CD4-positive, alpha-beta T cell (primary cell): Measurements from ENCODE around the gene MYO1E. TPM values are rescaled to one million over a fixed set of nuclear protein-coding genes. Genes with fewer than 3 reads are reported as not detected.

ENCODE experiments used
- ATAC-seq: fragments of 200-7000 bp; cut with Tn5 transposase; one replicate; pipeline ENCODE4 v1.10.0; 2022; ENCODE audit warnings: mild to moderate bottlenecking; ENCODE audit not compliant: poor library complexity
- CTCF ChIA-PET: fragments of 350-600 bp; sonication (Branson Sonifier 250); formaldehyde crosslinking; loops from one replicate; lab custom pipeline; 2021; ENCODE audit warnings: antibody characterized with exemption, inconsistent platforms; lab: Charles Lee
- POLR2A ChIA-PET: fragments of 350-600 bp; sonication (Branson Sonifier 250); formaldehyde crosslinking; loops from one replicate; lab custom pipeline; 2021; ENCODE audit warnings: antibody characterized with exemption, inconsistent platforms; lab: Charles Lee
- DNase-seq, 14 experiments: peaks; one replicate each; pipeline ENCODE4 v3.0.0-alpha.2; 2013 to 2020; ENCODE audit warnings: mixed read lengths in 2 of 14
- H3K27ac ChIP-seq, 2 donors: one replicate each; pipeline versions ENCODE4 v1.5.1 to v1.7.0; 2013; ENCODE audit warnings: low read length in 2 of 2, low read depth in 1 of 2, mild to moderate bottlenecking in 1 of 2
- H3K27me3 ChIP-seq, 2 experiments: 1 replicate in 1 of 2; 2 replicates in 1 of 2; pipeline versions ENCODE4 v1.6.1 to v1.7.0; 2013; ENCODE audit warnings: low read length in 2 of 2, control low read depth in 1 of 2, mild to moderate bottlenecking in 1 of 2, moderate library complexity in 1 of 2; ENCODE audit not compliant: insufficient read depth in 2 of 2, control insufficient read depth in 1 of 2
- H3K36me3 ChIP-seq: one replicate; pipeline ENCODE4 v1.6.1; 2013; ENCODE audit warnings: low read length, control low read depth; ENCODE audit not compliant: insufficient read depth
- H3K4me1 ChIP-seq: one replicate; pipeline ENCODE4 v1.6.1; 2013; ENCODE audit warnings: low read length, control low read depth; ENCODE audit not compliant: insufficient read depth
- H3K4me3 ChIP-seq: one replicate; pipeline ENCODE4 v1.5.1; 2013; ENCODE audit warnings: mild to moderate bottlenecking, low read length, moderate library complexity
- H3K9me3 ChIP-seq, 2 experiments: 1 replicate in 1 of 2; 2 replicates in 1 of 2; pipeline versions ENCODE4 v1.6.1 to v1.7.0; 2013; ENCODE audit warnings: low read length in 2 of 2, mild to moderate bottlenecking in 2 of 2, control low read depth in 1 of 2, moderate library complexity in 1 of 2; ENCODE audit not compliant: control insufficient read depth in 1 of 2, insufficient read depth in 1 of 2
- H3K27ac Mint-ChIP-seq: one replicate; pipeline ENCODE4 v1.8.0; 2020; ENCODE audit warnings: mixed read lengths
- H3K27me3 Mint-ChIP-seq: one replicate; pipeline ENCODE4 v1.8.0; 2021; ENCODE audit warnings: mixed read lengths
- H3K36me3 Mint-ChIP-seq: one replicate; pipeline ENCODE4 v1.8.0; 2021; ENCODE audit warnings: low read depth, mixed read lengths
- H3K4me1 Mint-ChIP-seq: one replicate; pipeline ENCODE4 v1.8.0; 2021; ENCODE audit warnings: low read depth, mixed read lengths
- H3K4me3 Mint-ChIP-seq: one replicate; pipeline ENCODE4 v1.8.0; 2020; ENCODE audit warnings: mild to moderate bottlenecking, mixed read lengths
- H3K9me3 Mint-ChIP-seq: one replicate; pipeline ENCODE4 v1.8.0; 2020; ENCODE audit warnings: mixed read lengths
- intact Hi-C, 2 experiments: fragments of 100-400 bp; cut with DNase I in 1 of 2; cut with micrococcal nuclease in 1 of 2; formaldehyde crosslinking; loops; one replicate each; pipeline versions ENCODE4 v1.15.1 to v1.9.0; 2023 to 2025; cut with DNase I, micrococcal nuclease
- total RNA-seq, 174 experiments: library from RNA in 2 of 174; stranded (reverse) in 2 of 174; gene quantifications; one replicate each; pipeline ENCODE4 v1.2.3 and lab custom pipeline; 2021 to 2026
- TF ChIP-seq, protein P1 (sequence below): fragments of 200-600 bp; IDR thresholded peaks from one replicate; pipeline ENCODE4 v1.8.0; 2022; ENCODE audit warnings: antibody characterized with exemption, mild to moderate bottlenecking

The MYO1E gene
- total RNA-seq, 2 experiments from 2014 or later, result 0.59 to 0.63 TPM

DNA sequence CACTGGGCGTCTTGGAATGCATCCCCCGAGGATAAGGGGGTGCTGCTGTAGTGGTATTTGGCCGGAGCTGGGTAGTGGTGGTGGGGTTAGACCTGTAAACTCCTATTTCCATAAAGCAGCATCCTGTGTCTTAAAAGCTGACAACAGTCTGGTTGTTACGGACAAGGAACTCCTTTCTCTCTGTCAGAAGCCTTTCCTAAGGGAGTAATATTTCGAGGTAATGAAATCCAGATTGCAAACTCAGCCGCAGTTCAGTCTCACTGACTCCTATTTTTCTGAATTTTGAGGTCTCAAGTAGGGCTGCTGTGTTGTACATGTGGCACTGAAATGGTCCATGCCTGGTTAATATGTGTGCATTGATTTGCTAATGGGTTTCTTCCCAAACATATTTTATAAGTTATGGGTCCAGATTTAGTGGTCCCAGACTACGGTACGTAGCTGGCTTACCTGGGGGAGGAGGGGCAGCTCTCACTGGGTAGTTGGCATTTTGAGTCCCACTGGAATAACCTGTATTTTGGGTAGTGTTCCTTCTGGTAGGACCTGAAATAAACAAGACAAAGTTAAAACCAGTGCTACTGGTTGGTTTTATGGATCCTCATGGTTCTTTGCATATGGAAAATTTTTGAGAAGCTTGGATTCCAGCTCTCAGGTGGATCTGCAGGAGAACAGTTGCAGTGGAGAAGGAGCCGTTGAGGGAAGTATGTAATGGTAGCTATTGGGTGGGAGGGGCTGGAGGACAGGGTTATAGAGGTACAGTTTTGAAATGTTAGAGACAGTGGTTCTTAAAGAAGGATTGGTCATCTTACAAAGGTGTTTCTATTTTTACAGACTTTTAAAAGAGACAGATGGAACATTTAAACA is 214.6 kb downstream of the MYO1E start:
- TF ChIP-seq, protein P1, sequence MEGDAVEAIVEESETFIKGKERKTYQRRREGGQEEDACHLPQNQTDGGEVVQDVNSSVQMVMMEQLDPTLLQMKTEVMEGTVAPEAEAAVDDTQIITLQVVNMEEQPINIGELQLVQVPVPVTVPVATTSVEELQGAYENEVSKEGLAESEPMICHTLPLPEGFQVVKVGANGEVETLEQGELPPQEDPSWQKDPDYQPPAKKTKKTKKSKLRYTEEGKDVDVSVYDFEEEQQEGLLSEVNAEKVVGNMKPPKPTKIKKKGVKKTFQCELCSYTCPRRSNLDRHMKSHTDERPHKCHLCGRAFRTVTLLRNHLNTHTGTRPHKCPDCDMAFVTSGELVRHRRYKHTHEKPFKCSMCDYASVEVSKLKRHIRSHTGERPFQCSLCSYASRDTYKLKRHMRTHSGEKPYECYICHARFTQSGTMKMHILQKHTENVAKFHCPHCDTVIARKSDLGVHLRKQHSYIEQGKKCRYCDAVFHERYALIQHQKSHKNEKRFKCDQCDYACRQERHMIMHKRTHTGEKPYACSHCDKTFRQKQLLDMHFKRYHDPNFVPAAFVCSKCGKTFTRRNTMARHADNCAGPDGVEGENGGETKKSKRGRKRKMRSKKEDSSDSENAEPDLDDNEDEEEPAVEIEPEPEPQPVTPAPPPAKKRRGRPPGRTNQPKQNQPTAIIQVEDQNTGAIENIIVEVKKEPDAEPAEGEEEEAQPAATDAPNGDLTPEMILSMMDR, result no peak
- POLR2A ChIA-PET, result no interaction called here
- CTCF ChIA-PET, result no interaction called here
- Mint-ChIP-seq H3K4me1 (no peaks in the 10 kb centered on the region), H3K27ac (no peak overlapping the region), H3K9me3 (no peaks in the 10 kb centered on the region), H3K36me3 (no peaks in the 10 kb centered on the region), H3K4me3 (no peak overlapping the region), H3K27me3 (no peaks in the 10 kb centered on the region)
- Histone ChIP-seq H3K4me1 (no peaks in the 10 kb centered on the region), H3K27ac (no peak overlapping the region), H3K27me3 (no peaks in the 10 kb centered on the region), H3K9me3 (no peaks in the 10 kb centered on the region), H3K36me3 (no peaks in the 10 kb centered on the region), H3K4me3 (no peak overlapping the region)
- no peak for DNase-seq
- intact Hi-C loops, result no loop called here
- ATAC-seq, result no peak

DNA sequence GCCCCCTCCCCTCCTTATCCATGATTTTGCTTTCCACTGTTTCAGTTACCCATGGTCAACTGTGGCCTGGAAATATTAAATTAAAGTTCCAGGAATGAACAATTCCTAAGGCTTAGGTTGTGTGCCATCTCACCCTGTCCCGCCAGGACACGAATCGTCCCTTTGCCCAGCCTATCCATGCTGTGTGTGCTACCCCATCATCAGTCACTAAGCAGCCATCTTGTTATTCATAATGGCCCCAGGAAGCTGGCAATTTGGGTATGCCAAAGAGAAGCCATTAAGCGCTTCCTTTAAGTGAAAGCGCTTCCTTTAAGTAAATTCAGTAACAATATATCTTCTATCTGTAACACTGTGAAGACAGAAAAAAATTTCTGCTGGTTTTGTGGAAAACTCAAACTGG is 215.3 kb downstream of the MYO1E start:
- ChIA-PET CTCF (no interaction called here), POLR2A (no interaction called here)
- H3K4me1 Mint-ChIP-seq, result no peaks in the 10 kb centered on the region

DNA sequence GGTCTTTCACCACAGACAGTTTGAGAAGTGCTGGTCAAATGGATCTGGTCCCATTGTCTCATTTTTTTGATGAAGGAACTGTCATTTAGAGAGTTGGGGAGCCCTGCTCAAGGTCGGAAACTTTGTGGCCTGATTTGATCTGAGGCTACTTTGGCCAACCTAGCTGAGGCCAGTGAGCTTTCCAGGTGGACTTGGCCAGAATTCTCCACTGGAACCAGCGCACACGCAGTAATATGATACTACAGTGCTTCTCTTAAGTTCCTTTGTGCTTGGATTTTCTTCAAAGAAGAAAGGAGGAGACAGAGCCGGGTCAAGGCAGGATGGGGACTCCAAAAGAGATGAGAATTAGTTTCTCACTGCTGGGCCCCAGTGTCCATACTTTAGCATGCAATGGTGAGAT is 217.2 kb downstream of the MYO1E start:
- no peaks in the 10 kb centered on the region for H3K36me3 ChIP-seq

More for the DNA sequence above, 215.3 kb downstream of the MYO1E start:
- no peaks in the 10 kb centered on the region for H3K36me3 ChIP-seq
- no peaks in the 10 kb centered on the region for H3K9me3 Mint-ChIP-seq
- DNase-seq (no peak), ATAC-seq (no peak)
- H3K27ac ChIP-seq, result no peak overlapping the region
- H3K27me3 ChIP-seq, result no peaks in the 10 kb centered on the region
- no peak overlapping the region for H3K27ac Mint-ChIP-seq
- no peak overlapping the region for H3K4me3 ChIP-seq
- H3K36me3 Mint-ChIP-seq, result no peaks in the 10 kb centered on the region
- no peaks in the 10 kb centered on the region for H3K9me3 ChIP-seq
- intact Hi-C loops, result no loop called here
- TF ChIP-seq, protein P1, result no peak
- no peaks in the 10 kb centered on the region for H3K4me1 ChIP-seq
- H3K27me3 Mint-ChIP-seq, result no peaks in the 10 kb centered on the region
- no peak overlapping the region for H3K4me3 Mint-ChIP-seq

More for the DNA sequence above, 217.2 kb downstream of the MYO1E start:
- ATAC-seq (no peak), DNase-seq (no peak)
- POLR2A ChIA-PET, result no interaction called here
- no peaks in the 10 kb centered on the region for H3K4me1 ChIP-seq
- intact Hi-C loops, result no loop called here
- no peaks in the 10 kb centered on the region for H3K27me3 ChIP-seq
- H3K9me3 ChIP-seq, result no peaks in the 10 kb centered on the region
- Mint-ChIP-seq H3K36me3 (no peaks in the 10 kb centered on the region), H3K27me3 (no peaks in the 10 kb centered on the region), H3K27ac (no peak overlapping the region), H3K4me1 (no peaks in the 10 kb centered on the region), H3K9me3 (no peaks in the 10 kb centered on the region), H3K4me3 (no peak overlapping the region)
- TF ChIP-seq, protein P1, result no peak
- H3K4me3 ChIP-seq, result no peak overlapping the region
- no peak overlapping the region for H3K27ac ChIP-seq
- CTCF ChIA-PET, result no interaction called here
